PFSK-1 (cell line): ENCODE results near the gene GLYAT.

Source experiments
- FOXP2 ChIP-seq: optimal IDR thresholded peaks from 2 replicates; pipeline ENCODE3; 2011; ENCODE audit warnings: borderline replicate concordance, control low read depth, inconsistent platforms; ENCODE audit not compliant: insufficient read depth; ENCODE audit errors: extremely low read length, extremely low read depth
- POLR2AphosphoS5 ChIP-seq: IDR thresholded peaks from 2 replicates; pipeline ENCODE4 v1.6.1; 2012; ENCODE audit warnings: low read depth, mild to moderate bottlenecking, control low read depth, low read length, moderate library complexity
- SIN3A ChIP-seq: IDR thresholded peaks from 2 replicates; pipeline ENCODE4 v1.6.1; 2012; ENCODE audit warnings: mild to moderate bottlenecking, low read length, moderate library complexity, borderline replicate concordance; ENCODE audit not compliant: insufficient read depth
- TAF1 ChIP-seq: IDR thresholded peaks from 2 replicates; pipeline ENCODE4 v1.6.1; 2012; ENCODE audit warnings: low read length, control low read depth, borderline replicate concordance; ENCODE audit not compliant: insufficient read depth
- TF ChIP-seq, protein P1 (sequence below), 2 experiments: IDR thresholded peaks; 2 replicates each; pipeline versions ENCODE4 v1.6.1 to v1.8.0; 2011 to 2012; ENCODE audit warnings: low read depth in 2 of 2, low read length in 2 of 2, control low read depth in 1 of 2, inconsistent platforms in 1 of 2, mild to moderate bottlenecking in 1 of 2, moderate library complexity in 1 of 2; ENCODE audit not compliant: insufficient read depth in 1 of 2

The GLYAT gene

DNA sequence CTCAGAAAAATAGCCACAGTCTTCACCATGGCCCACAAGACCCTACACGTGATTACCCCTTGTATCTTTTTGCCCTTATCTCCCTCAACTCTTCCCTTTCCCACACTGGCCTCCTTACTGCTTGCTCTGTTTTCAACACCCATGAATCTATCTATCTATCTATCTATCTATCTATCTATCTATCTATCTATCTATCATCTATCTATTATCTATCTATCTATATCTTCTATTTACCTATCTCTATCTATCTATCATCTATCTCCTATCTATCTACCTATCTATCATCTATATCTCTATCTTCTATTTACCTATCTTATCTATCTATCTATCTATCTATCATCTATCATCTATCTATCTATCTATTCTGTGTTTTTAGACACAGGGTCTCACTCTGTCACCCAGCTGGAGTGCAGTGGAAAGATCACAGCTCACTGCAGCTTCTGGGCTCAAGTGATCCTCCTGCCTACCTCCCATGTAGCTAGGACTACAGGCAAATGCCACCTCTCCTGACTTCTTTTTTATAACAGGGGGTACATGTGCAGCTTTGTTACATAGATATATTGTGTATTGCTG lies 55.1 kb downstream of the GLYAT start:
- TF ChIP-seq FOXP2 (no peak), POLR2AphosphoS5 (no peak), TAF1 (no peak), SIN3A (no peak)
- TF ChIP-seq, protein P1, sequence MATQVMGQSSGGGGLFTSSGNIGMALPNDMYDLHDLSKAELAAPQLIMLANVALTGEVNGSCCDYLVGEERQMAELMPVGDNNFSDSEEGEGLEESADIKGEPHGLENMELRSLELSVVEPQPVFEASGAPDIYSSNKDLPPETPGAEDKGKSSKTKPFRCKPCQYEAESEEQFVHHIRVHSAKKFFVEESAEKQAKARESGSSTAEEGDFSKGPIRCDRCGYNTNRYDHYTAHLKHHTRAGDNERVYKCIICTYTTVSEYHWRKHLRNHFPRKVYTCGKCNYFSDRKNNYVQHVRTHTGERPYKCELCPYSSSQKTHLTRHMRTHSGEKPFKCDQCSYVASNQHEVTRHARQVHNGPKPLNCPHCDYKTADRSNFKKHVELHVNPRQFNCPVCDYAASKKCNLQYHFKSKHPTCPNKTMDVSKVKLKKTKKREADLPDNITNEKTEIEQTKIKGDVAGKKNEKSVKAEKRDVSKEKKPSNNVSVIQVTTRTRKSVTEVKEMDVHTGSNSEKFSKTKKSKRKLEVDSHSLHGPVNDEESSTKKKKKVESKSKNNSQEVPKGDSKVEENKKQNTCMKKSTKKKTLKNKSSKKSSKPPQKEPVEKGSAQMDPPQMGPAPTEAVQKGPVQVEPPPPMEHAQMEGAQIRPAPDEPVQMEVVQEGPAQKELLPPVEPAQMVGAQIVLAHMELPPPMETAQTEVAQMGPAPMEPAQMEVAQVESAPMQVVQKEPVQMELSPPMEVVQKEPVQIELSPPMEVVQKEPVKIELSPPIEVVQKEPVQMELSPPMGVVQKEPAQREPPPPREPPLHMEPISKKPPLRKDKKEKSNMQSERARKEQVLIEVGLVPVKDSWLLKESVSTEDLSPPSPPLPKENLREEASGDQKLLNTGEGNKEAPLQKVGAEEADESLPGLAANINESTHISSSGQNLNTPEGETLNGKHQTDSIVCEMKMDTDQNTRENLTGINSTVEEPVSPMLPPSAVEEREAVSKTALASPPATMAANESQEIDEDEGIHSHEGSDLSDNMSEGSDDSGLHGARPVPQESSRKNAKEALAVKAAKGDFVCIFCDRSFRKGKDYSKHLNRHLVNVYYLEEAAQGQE (IDR thresholded peaks at IDR 0.05; ENCODE audit: insufficient read depth in 1 of 2, low read depth in 2 of 2, low read length in 2 of 2) = no peak

DNA sequence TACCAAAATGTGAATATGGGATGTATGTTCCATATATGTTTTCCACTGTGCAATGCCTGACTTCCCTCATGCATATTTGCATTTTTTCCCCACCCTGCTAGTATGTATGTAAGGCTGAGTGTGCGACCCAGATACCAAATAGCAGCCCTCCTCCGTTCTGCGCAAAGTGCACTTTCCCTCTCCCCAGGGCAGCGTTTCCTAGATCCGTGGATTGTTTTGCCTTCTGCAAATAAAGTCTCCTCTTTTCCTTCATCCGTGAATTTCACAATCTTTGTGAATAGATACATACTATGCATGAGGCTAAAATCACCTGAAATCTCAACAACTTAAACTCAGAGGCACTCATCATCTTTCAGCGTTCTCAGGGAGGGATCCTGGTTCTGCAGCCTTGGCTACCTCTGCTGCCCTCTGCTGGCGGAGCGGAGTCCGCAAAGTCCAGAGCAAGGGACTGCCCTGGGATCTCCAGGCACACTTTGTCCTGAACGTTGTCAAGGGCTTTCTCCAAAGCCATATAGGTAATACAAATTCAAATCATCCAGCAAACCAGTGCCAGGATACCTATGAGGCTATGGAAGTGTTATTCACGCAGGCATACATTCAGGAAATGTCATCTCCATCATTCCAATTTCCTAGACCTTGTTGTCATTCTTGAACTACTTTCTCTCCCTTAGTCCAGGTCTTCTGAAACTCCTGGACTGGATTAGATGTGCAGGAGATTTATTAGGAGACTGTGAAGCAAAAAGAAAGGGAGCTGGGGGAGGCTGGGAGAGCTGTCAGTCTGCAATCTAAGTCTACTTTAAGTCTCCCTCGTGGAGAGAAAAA lies 56.2 kb downstream of the GLYAT start:
- TF ChIP-seq TAF1 (no peak), FOXP2 (no peak), SIN3A (no peak), POLR2AphosphoS5 (no peak)
- TF ChIP-seq, protein P1 (IDR thresholded peaks at IDR 0.05; ENCODE audit: insufficient read depth in 1 of 2, low read depth in 2 of 2, low read length in 2 of 2) = no peak

DNA sequence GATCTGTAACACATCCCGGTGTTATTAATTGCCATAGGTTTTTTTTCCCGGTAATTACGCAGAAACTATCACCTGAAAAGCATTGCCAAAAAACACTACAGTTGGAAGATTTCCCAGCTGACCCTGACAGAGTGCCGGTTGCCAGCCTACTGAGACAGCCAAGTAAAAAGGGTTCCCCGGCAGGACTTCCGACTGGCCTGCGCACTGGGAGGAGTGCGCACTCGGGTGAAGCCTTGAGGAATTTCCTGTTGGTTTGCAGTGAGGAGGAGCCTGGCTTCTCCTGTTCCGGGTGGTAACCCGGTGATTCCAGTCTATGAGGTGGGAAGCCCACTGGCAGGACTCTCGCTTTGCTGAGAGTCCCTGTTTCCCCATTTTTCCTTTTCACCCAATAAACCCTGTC lies 57.1 kb downstream of the GLYAT start:
- TF ChIP-seq POLR2AphosphoS5 (no peak), FOXP2 (no peak), TAF1 (no peak), SIN3A (no peak)
- TF ChIP-seq, protein P1 (IDR thresholded peaks at IDR 0.05; ENCODE audit: insufficient read depth in 1 of 2, low read depth in 2 of 2, low read length in 2 of 2) = no peak

DNA sequence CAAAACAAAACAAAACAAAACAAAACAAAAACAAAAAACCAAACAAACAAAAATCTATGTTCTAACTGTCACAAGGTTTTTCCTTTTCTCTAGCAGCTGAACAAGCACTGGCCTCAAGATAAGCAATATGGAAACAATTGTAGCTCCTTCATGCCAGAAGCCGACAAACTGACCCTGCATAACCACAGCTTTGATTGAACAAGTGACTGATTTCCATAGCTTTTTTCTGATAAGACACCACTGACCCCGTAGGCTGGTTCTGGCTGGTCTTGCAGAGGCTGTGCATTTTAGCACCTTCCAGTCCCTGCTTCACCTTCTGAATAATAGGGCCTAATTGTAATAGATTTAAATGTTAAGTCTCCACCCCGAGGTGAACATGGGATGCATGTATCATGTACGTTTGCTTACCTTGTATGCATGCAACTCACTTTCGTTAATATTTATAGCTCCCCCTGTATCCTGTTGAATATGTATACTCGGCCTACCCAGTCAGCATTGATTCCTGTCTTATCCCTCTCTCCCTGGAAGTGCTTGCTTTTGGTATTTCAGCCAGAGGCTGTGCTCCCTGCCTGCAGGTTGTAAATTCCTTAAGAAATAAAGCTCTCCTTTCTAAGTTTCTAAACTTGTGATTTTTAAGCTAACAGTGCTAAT lies 59.6 kb downstream of the GLYAT start:
- no peak for TF ChIP-seq SIN3A

DNA sequence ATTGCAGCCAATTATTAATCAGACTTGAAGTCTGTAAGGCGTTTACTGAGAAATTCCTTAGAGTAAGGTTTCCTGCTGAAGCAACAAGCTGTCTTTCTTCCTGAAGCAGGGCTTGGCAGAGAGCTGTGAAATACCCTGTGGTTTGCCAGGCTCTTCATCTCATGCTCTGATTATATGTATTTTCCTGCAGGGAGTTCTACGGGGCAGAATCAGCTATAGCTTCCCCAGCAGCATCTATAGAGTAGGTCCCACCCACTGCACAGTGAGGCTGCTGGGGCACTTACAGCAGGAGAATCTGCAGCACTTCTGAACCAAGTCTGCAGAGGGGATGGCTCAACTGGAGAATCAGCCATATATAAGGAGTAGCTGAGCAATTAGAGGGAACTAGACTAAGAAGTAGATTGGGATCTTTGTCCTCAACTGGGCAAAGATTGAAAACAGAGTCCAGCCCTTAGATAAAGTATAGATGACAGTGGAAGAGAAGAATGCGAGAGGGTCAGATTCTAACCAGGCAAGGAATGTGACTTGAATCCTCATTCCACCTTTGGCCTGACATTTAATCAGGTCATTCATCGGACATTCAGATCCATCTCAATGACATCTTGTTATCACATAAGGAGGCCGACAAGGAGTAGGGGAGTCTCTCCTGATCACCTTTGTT lies 71.7 kb downstream of the GLYAT start:
- no peak for TF ChIP-seq SIN3A

DNA sequence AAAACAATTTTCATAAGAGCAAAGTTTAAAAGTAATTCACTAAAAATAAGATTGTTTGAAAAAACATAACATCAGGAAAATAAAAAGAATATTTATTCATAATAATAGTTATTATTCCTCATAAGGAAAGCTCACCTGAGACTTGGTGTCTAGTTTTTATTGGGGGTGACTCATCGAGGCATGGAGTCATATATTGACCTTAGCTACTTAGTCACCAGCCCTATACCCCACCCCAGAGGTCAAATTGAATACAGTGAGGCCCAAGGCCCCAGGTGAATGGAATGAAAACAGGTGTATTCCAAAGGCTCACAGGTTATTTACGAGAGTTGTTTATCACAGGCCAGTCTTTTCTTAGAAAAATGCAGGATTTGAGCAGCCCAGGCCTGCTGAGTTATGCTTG lies 72.3 kb downstream of the GLYAT start:
- TF ChIP-seq SIN3A (no peak), FOXP2 (no peak), TAF1 (no peak), POLR2AphosphoS5 (no peak)
- TF ChIP-seq, protein P1 (IDR thresholded peaks at IDR 0.05; ENCODE audit: insufficient read depth in 1 of 2, low read depth in 2 of 2, low read length in 2 of 2) = no peak
